HG02623 (cell line): Measurements from ENCODE around the gene MLLT3.
"Not testable (repeated sequence)": the region's sequence is repeated elsewhere in the genome, so short reads cannot be mapped to it uniquely, and the experiment has no call there.

Experiments used
- ATAC-seq: cut with Tn5 transposase; IDR thresholded peaks from one replicate; pipeline ENCODE4 v1.9.1; 2021; ENCODE audit warnings: moderate library complexity; ENCODE audit not compliant: unreplicated experiment

The MLLT3 gene

DNA sequence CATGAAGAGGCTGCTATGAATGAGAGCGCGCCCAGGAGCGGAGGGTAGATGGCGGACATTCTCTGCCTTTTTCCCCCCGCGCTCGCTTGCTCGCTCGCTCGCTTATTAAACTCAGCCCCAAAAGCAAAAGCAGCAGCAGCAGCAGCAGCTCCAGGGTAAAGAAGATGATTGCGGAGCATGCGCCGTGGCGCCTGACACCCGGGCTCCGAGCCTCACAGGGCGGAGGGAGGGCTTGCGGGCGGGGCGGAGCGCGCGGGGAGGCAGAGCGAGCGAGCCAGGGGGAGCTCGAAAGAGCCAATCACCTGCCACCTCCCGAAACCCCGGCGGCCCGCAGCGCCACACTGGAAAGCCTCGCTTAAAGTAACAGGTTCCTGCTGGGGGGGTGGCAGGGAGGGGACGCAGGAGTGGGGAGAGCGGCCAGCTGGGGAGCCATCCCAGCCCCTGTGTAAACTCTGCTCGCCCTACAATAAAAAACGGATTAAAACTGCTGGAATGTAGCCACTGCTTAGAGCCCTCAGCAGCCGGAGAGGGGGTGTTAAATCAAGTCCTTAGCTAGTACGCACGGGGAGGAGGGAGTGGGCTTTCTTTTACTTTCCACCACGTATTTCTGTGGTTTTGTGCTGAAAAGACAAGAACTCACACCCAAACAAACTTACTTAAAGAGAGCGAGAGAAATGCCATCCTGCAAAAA, at the start of gene MLLT3:
Gene MLLT3 (minus strand): TSS at position 170 of the 691 bp plus-strand sequence.
- ATAC-seq: peak; percentile 79

- no peak for ATAC-seq
These were observed 49.3 kb upstream of the MLLT3 start for GRCh38 chr9:20671635-20672034.

- ATAC-seq: no peak
These were observed 48.1 kb upstream of the MLLT3 start for GRCh38 chr9:20670395-20670794.

GRCh38 chr9:20664501-20664900, 42.2 kb upstream of the MLLT3 start:
- ATAC-seq: no peak

DNA sequence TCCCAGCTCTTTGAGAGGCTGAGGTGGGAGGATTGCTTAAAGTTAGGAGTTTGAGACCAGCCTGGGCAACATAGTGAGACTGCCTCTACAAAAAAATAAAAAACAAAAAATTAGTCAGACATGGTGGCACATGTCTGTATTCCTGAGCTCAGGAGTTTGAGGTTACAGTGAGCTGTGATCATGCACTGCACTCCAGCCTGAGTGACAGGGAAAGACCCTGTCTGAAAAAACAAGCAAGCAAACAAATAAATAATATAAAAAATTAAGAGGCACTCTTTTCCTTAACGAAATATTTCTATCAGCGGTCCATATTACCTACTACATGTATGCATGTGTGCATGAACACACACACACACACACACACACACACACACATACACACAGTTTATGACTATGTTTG, 40.8 kb upstream of the MLLT3 start:
- ATAC-seq: no peak

DNA sequence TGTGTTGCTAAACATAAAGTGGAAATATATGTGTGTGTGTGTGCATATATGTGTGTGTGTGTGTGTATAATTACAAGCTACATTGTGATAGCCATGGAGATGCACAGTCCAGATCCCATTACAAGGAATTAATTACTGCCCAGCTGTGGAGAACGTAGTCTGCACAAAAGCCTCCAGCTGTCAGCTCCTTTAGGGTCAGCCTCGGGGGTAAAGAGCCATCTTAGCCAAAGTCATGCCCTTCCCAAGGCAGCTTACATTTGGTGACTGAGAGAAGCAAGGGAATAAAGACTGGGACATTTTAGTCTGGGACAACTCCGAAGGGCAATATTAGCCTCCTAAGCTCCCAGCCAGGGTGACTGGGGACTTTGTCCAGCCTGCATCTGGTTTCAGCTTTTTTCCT, 39.9 kb upstream of the MLLT3 start:
- no peak for ATAC-seq

DNA sequence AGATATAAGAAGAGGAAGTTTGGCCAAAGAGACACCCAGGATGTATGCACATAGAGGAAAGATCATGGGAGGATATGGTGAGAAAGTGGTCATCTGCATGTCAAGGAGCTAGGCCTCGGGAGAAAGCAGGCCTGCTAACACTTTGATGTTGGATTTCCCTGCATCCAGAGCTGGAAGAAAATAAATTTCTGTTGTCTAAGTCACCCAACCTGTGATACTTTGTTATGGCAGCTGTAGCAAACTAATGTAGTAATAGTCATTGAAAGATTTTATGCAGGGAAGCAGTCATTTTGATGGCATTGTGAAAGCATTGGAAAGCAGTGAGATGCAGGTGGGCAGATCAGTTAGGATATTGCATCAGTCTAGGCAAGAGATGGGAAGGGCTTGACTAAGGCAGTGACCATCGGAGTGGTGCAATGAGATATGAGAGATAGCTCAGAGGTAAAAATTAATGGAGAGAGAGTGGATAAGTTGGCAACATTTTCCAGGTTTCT, 37.2 kb upstream of the MLLT3 start:
- no peak for ATAC-seq

DNA sequence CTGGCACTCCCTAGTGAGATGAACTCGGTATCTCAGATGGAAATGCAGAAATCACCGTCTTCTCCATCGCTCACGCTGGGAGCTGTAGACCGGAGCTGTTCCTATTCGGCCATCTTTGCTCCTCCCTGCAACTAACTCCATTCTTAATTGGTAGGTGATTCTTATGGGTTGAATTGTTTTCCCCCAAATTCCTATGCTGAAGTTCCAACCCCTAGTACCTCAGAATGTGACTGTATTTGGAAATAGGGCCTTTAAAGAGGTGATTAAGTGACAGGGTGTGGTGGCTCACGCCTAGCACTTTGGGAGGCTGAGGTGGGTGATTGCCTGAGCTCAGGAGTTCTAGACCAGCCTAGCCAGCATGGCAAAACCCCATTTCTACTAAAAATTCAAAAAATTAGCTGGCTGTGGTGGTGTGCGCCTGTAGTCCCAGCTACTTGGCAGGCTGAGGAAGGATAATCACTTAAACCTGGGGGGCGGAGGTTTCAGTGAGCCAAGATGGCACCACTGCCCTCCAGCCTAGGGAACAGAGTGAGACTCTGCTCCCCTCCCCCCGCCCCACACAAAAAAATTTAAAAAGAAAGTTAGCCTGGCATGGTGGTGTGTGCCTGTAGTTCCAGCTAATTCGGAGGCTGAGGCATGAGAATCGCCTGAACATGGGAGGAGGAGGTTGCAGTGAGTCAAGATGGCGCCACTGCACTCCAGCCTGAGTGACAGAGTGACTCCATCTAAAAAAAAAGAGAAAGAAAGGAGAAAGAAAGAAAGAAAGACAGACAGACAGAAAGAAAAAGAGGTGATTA, 36.6 kb upstream of the MLLT3 start:
- no peak for ATAC-seq

- ATAC-seq: not testable (repeated sequence)
These were observed 36.0 kb upstream of the MLLT3 start for GRCh38 chr9:20658246-20658667.

DNA sequence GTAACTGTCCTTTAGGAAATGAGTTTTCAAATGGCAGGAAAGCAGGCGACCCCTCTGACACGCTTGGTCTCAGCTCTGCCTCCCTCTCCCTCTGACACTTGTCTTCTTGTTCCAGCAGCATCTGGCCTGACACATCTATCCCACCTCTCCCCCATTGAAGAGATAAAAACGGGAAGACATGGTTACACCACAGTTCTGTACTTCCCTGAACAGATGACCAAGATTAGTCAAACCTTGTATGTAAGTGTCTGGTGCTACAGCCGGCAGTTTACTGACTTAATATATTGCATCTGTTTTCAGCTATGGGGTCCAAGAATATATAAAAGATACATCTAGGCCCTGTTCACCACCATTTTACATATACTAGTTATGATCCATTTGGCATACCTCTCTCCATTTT, 29.6 kb upstream of the MLLT3 start:
- ATAC-seq: no peak

DNA sequence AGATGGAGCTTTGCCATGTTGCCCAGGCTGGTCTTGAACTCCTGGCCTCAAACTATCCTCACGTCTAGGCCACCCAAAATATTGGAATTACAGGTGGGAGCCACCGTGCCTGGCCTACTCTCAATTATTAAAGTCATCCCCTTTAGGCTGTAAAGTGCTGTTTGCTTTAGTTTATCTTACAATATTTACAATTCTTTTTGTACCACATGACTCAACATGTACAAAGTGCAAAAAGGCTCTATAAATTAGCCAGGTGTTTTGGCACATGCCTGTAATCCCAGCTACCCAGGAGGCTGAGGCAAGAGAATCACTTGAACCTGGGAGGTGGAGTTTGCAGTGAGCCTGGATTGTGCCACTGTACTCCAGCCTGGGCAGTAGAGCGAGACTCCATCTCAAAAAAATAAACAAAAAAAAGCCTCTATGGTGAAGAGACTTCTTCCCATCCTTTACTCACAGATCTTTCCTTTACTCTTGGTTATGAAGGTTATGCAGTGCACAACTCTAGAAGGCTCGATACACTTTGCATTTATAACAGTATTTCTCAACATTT, 28.5 kb upstream of the MLLT3 start:
- no peak for ATAC-seq

- ATAC-seq: no peak
These were observed 28.0 kb upstream of the MLLT3 start for GRCh38 chr9:20650313-20650712.

DNA sequence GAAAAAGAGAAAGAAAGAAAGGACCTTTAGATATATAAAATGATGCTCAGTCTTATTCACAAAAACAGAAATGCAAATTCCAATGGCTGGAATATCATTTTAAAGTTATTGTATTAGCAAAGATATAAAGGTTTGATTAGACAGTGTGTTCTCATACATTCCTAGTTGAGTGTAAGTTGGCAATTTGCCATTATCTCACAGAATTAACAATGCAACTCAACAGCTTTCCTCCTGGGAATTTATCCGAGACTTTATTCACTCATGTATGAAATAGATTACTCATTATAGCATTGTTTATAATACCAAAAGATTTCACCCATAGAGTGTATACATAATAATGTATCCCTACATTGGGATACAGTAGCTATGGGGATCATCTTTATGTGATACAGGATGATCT, 27.1 kb upstream of the MLLT3 start:
- no peak for ATAC-seq

GRCh38 chr9:20646656-20647055, 24.4 kb upstream of the MLLT3 start:
- no peak for ATAC-seq

GRCh38 chr9:20643660-20644059, 21.4 kb upstream of the MLLT3 start:
- ATAC-seq: no peak

GRCh38 chr9:20642045-20642444, 19.7 kb upstream of the MLLT3 start:
- ATAC-seq: no peak

GRCh38 chr9:20640331-20641187, 18.3 kb upstream of the MLLT3 start:
- peak; percentile 89 for ATAC-seq

DNA sequence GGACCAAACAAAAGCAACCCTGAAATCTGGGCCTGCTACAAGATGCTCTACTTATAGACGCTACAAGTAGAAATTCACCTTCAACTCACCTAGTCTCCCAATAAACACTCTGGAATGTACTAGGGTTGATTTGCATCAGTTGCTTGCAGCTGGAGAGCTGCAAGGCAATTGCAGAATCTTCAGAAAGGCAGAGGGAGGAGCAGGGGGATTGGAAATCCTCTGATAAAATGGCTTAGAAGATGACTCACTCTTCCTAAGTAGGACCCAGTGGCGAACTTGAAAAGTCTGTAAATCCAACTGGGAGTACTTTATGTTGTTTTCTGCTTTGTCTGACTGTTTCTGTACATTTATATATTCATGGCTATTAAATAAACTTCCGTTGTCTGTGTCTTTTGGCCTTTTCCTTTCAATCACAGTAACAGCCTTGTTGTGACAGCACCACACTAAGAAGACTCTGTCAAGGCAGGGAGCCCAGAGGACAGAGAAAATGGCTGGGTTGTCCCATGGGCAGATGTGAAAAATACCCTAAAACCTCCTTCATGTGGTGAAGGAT, 14.7 kb upstream of the MLLT3 start:
- ATAC-seq: no peak

- no peak for ATAC-seq
These were observed 12.6 kb upstream of the MLLT3 start for GRCh38 chr9:20634895-20635294.

GRCh38 chr9:20632705-20633104, 10.4 kb upstream of the MLLT3 start:
- no peak for ATAC-seq
